CD4-positive, alpha-beta T cell treated with Interleukin-10 for 1 hour (primary cell): ENCODE data around the gene TUFT1.

Experiments
- DNase-seq: peaks from one replicate; pipeline ENCODE4 v3.0.0-alpha.2; 2020

TUFT1 gene

DNA sequence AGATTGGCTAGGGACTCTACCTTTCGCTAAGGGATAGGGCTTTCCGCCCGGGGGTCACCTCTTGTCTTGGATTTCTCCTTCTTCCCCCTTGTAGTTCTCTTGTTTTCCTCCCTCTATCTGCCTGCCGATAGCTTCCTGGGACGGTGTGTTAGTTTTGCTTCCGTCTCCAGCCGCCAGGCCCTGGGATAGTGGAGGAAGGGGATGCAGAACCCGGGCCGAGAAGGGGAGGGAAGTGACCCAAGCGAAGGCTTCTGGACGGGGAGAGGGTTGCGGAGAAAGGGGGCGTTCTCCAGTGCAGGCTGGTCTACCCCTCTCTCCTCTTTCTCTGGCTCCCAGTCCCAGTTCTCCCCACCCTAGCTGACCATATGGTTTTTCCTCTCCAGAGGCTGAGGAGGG, 871 bp downstream of the TUFT1 start:
- no peak for DNase-seq

- DNase-seq: no peak
Measured at GRCh38 chr1:151541752-151542151, 1.6 kb downstream of the TUFT1 start.

DNA sequence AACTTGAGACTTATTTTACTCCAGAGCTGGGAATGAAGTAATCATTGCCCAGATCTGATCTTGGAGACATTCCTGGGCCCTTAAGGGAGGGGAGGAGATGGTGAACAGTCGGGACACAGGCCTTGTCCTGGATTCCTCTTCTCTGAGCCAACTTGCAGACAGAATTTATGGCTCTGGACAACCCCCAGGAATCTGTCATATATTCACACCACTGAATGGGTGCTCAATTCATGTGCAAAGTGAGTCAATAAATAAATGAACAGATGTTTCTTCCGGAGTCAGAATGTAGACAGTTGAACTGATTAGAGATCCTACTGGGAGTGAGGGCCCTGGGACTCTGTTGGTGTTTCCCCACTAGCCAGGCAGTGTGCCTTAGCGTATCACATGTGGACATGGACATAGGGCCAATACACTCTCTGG, 2.6 kb downstream of the TUFT1 start:
- no peak for DNase-seq

DNA sequence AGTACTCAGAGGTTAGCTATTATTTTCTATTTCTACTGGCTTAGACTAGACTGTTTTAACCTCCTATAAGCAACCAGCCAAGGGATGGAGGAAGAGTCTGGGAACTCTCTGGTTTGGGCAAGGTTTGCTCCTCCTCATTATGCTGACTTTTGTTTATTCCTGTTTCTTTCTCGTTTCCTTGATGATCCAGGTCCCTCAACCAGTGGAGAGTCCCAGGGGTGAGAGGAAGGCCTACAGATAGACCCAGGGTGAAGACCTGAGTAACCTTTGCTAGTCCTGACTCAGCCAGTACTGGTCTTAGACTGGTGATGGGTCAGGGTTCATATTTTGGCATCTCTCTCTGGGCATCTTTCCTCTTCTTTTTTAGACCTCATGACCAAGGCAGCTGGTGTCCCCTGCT, 5.4 kb downstream of the TUFT1 start:
- no peak for DNase-seq

GRCh38 chr1:151546011-151546925, 6.2 kb downstream of the TUFT1 start:
- no peak for DNase-seq

GRCh38 chr1:151547119-151547899, 7.2 kb downstream of the TUFT1 start:
- no peak for DNase-seq

DNA sequence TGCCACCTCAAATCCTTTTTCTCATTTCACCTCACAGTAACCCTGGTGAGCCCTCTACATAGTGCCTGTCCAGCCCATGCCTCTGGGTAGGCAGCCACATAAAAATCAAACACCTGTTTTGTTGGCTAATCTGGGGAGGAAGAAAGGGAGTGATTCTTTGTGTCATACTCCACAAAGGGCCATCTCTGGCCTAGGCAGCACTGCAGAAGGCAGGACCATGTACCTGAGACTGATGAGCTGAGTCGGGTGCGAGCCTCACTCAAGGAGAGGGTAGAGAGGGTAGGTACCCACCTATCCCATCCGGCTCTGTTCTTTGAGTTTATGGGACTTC, 7.8 kb downstream of the TUFT1 start:
- DNase-seq: no peak

DNA sequence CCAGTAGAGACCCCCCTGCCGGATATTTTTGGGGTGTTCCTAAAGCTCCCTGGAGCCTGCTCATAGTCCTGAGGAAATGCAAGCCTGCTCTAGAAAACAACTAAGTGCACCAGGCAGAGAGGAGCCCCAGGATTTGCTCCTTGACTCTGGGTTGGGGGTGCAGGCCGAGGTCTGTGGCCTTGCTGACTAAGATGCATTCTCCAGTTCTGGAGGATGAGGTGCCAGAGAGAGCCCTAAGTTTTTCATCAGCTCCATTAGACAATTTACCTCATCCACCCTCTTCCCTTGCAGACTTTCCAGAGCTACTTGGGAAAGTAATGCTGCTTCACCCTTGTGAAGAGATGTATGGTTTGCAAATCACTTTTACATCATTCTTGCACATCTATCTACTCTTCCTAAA, 9.1 kb downstream of the TUFT1 start:
- DNase-seq: no peak

- DNase-seq: no peak
Measured at GRCh38 chr1:151553659-151554058, 13.6 kb downstream of the TUFT1 start.

GRCh38 chr1:151556052-151556451, 15.9 kb downstream of the TUFT1 start:
- DNase-seq: no peak

DNA sequence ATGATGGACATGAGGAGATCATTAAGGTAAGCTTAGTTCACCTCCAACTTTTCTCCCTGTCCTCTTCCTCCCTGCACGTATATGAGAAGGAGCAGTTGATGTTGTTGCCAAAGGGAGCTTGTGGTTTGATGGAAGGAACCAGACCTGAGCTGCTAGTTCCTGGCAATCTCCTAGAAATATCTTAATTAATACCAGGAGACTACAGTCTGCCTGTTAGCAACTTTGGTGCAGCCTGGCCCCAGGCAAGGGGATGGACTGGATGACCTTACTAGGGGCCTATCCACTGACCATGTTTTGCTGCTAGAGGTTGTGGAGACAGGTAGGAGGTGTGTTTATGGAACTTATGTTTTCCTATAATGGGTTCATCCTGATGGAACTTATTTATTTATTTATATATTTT, 22.6 kb downstream of the TUFT1 start:
- DNase-seq: no peak

- no peak for DNase-seq
Measured at GRCh38 chr1:151563376-151563775, 23.3 kb downstream of the TUFT1 start.

GRCh38 chr1:151565502-151566189, 25.5 kb downstream of the TUFT1 start:
- DNase-seq: no peak

DNA sequence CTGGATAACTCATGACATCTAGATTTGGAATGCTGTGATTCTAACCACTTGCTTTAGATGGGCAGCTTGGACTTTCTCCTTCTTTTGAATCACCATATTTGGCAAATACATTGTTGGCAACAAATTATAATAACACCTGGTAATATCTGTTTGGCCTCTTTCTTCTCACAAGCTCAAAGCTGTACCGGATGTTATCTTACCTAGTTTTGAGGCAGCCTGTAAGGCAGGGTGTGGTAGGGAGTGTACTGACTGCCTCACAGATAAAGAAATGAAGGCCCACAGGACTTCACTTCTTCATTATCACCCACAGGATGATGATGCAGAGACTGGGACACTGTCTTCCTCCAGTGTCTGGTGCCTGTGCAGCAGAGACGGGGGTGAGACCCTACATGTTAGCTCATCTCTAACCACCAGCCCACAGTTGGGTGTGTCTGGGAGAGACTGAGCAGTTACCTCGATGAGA, 28.5 kb downstream of the TUFT1 start:
- DNase-seq: peak; percentile 37

GRCh38 chr1:151570819-151571218, 30.7 kb downstream of the TUFT1 start:
- no peak for DNase-seq

DNA sequence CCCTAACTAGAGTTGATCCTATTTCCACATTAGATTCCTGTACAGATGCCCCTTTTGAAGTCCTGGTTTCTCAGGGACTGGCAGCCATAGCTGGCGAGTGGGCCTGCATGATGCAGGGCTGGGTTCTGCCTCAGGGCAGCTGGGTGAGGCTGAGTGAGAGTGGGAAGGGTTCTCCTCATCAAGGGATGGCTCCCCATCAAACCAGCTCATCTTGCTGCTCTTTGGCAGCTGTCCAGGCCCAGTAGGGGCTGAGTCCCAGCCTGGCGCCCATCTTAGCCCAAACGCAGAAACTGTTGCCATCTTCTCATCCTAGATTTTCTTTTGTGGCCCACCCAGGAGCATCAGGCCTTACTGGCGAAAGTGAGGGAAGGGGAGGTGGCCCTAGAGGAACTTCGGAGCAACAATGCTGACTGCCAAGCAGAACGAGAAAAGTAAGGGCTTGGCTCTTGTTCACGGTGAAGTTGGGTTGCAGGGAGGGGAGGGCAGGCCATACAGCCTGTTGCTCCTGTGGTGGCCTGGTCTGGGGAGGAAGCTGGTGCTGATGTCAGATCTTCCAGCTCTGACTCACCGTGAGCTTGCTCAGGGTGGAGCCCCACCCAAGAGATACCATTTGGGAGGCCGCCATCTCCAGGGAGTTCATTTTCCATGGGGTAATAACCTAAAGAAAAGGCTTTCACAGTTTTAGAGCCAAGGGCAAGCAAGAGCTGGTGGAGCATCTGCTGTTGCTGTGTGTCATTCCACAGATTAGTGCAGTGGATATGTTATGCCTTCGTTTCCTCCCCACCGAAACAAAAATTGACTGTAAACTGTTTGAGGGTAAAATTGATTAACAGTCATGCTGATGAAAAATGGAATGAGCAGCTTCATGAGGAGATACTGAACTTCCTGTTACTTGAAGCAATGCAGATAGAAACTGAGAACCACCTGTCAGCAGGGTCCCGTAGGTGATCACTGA, 34.7 kb downstream of the TUFT1 start:
- DNase-seq: no peak

- no peak for DNase-seq
Measured at GRCh38 chr1:151577173-151577572, 37.1 kb downstream of the TUFT1 start.

DNA sequence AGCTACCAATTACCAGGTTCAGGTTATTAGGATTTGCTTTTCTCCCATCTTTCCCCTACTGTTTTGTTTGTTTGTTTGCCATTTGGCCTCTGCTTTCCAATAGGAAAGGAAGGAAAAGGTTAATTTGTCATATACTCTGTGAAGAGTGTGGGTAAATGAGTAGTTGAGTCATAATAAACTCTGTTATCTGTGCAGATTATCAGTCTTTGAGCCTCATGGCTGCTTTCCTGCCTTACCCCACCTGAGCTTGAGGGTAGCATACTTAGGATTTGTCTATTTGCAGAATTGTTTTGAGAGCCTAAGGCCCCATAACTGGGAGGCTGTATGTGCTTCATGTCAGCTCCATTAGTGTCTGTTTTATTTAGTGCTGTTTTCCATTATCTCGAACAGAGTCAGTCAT, 38.8 kb downstream of the TUFT1 start:
- DNase-seq: no peak

DNA sequence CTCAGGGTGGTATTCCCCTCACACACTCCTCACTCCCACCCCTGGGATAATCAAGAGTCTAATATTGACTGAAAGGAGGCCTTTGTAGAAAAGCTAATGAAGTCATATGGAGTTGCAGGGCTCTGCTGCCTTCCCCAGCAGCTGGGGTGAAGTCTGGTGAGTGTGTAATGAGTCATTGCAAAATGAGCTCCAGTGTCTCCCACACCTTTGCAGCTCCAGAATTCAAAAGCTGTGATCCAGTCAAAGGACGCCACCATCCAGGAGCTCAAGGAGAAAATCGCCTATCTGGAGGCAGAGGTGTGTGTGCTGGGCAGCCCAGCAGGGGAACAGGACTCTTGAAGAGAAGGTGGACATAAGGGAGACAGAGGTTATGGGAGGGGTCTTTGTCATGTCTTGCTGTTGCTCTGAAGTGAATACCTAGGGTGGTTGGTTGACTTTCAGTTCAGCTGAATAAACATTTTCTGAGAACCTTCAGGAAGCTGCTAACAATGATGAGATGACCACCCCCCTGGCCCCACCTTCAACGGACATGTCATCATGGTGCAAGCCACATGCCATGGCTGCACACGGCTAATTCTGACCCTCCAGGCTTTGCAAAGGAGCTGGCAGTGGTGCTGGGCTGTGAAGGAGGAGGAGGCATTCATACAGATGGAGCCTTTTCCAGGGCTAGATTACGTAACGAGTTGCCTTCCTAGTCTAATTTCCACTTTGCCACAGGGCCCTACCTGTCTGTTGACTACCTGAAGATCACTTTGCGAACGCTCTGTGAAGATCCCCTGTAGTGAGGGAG, 39.5 kb downstream of the TUFT1 start:
- DNase-seq: no peak

DNA sequence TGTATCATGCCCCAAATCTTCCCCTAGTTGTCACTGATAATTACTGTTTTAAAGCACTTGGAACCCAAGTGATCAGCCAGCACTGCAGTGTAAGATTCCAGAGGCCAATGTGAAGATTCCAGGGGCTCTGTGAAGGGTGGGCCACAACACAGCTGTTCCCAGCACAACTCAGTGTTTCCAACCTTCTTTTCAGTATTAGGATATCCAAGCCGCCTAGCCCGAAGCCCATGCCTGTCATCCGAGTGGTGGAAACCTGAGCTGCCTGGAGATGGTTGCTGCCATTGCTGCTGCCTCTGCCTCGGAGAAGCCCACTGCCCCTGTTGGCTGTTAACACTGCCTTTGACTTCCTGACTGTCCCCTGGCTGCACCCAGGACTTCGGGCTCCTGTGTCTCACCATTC, 41.3 kb downstream of the TUFT1 start:
- no peak for DNase-seq

GRCh38 chr1:151581921-151582320, 41.8 kb downstream of the TUFT1 start:
- DNase-seq: no peak

DNA sequence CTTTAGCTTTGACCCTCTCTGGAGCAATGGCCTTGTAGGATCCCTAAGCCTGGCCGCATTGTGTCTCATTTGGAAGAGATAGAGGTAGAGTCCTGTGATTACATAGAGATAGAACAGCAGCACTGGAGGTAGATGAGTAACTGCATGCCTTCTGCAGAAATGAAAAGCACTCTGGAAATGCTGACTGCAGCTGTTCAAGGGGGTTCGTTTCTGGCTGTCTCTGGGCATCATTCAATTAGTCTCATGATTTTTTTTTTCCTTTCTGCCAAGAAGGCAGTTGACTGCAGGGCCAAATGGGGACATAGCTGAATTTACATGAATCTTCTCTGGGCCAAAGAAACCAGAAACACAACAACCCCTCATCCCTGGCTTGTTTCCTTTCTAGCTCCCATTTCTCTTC, 43.7 kb downstream of the TUFT1 start:
- no peak for DNase-seq
